PC-9 (cell line): Measurements from ENCODE around the gene PPP1R17. TPM values are rescaled to one million over a fixed set of nuclear protein-coding genes. Genes with fewer than 3 reads are reported as not detected.
A peak's percentile ranks its signal among the peaks of the same experiment; 100 is the strongest.

Experiments used
- BruUV-seq: library from RNA; stranded (reverse); fragments of 400-500 nt; replicated peaks from 2 replicates; lab custom pipeline; 2021; lab: Mats Ljungman, UMichigan
- CTCF ChIA-PET: fragments of 300-600 bp; sonication (Branson Sonifier 250); formaldehyde crosslinking; loops from one replicate; lab custom pipeline; 2022; ENCODE audit warnings: antibody characterized with exemption; lab: Charles Lee
- POLR2A ChIA-PET: fragments of 300-600 bp; sonication (Branson Sonifier 250); formaldehyde crosslinking; loops from one replicate; lab custom pipeline; 2022; ENCODE audit warnings: antibody characterized with exemption; ENCODE audit not compliant: unreplicated experiment; lab: Charles Lee
- DNase-seq, 2 experiments: peaks; one replicate each; pipeline versions ENCODE4 v3.0.0 to v3.0.0-alpha.2; 2015 to 2022; ENCODE audit warnings: mixed read lengths in 1 of 2
- H2AFZ ChIP-seq: fragments of 200-600 bp; sonication (generic); 2 replicates; pipeline ENCODE4 v1.8.1; 2017; ENCODE audit warnings: antibody characterized with exemption
- H3F3A ChIP-seq: fragments of 200-600 bp; sonication (generic); 2 replicates; pipeline ENCODE4 v1.8.1; 2017; ENCODE audit warnings: antibody characterized with exemption, mild to moderate bottlenecking, low read depth; ENCODE audit not compliant: insufficient read depth
- H3K27ac ChIP-seq: fragments of 200-600 bp; sonication (generic); 2 replicates; pipeline ENCODE4 v1.6.1; 2016; ENCODE audit warnings: mixed run types
- H3K27me3 ChIP-seq: fragments of 200-600 bp; sonication (generic); 2 replicates; pipeline ENCODE4 v1.6.1; 2016; ENCODE audit warnings: low read depth, mixed run types; ENCODE audit not compliant: insufficient read depth
- H3K36me3 ChIP-seq: fragments of 200-600 bp; sonication (generic); 2 replicates; pipeline ENCODE4 v1.6.1; 2016; ENCODE audit warnings: low read depth, mixed run types
- H3K4me1 ChIP-seq: fragments of 200-600 bp; sonication (generic); replicated peaks from 2 replicates; pipeline ENCODE4 v1.6.1; 2016; ENCODE audit warnings: mixed run types; ENCODE audit not compliant: insufficient read depth
- H3K4me2 ChIP-seq: fragments of 200-600 bp; sonication (generic); 2 replicates; pipeline ENCODE4 v1.6.1; 2017; ENCODE audit warnings: mixed run types
- H3K4me3 ChIP-seq: fragments of 200-600 bp; sonication (generic); 2 replicates; pipeline ENCODE4 v1.6.1; 2016; ENCODE audit warnings: mixed run types
- H3K79me2 ChIP-seq: fragments of 200-600 bp; sonication (generic); 2 replicates; pipeline ENCODE4 v1.6.1; 2017; ENCODE audit warnings: low read depth, mixed run types
- H3K9me2 ChIP-seq: fragments of 200-600 bp; sonication (generic); 2 replicates; pipeline ENCODE4 v1.8.1; 2017; ENCODE audit warnings: mild to moderate bottlenecking; ENCODE audit not compliant: insufficient read depth
- H3K9me3 ChIP-seq: fragments of 200-600 bp; sonication (generic); 2 replicates; pipeline ENCODE4 v1.8.1; 2016; ENCODE audit warnings: low read depth; ENCODE audit not compliant: insufficient read depth
- H4K20me1 ChIP-seq: fragments of 200-600 bp; sonication (generic); 2 replicates; pipeline ENCODE4 v1.8.1; 2017; ENCODE audit not compliant: insufficient read depth
- EZH2 ChIP-seq: fragments of 200-600 bp; sonication (generic); IDR thresholded peaks from 2 replicates; pipeline ENCODE4 v1.8.0; 2017; ENCODE audit warnings: antibody characterized with exemption, low read depth
- intact Hi-C: fragments of 100-400 bp; cut with micrococcal nuclease; formaldehyde crosslinking; loops from one replicate; pipeline ENCODE4 v1.10.0; 2022; ENCODE audit not compliant: unreplicated experiment
- total RNA-seq: library from RNA; stranded (reverse); gene quantifications from 2 replicates; pipeline ENCODE4 v1.2.3, GENCODE V29; 2021
- TF ChIP-seq, protein P1 (sequence below): fragments of 200-600 bp; sonication (generic); conservative IDR thresholded peaks from 2 replicates; pipeline ENCODE4 v1.6.1; 2017; ENCODE audit warnings: mixed run types, antibody characterized with exemption, mild to moderate bottlenecking, moderate library complexity

The PPP1R17 gene
- total RNA-seq, 1 experiment from 2014 or later: not detected

DNA sequence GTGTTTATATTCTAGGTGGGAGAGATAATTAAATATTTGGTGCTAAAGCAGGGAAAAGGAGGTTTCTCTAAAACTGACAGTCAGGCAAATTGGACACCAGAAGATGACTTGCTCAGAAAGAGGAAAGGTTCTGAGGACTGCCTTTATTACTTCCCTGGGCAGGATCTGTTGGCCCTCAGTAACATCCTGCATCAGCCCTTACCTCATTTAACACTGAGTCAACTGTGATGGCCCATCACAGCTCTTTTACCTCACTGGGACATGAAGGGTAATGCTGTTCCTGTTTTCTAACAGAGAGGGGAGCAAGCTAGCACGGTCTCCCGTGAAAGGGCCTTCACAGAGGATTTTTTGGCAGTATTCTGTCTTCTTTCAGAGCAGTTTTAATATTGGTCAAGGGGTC, 12.0 kb downstream of the PPP1R17 start:
- no peaks in the 10 kb centered on the region for H3K9me2 ChIP-seq
- no peaks in the 10 kb centered on the region for H3K9me3 ChIP-seq
- intact Hi-C loops: no loop called here
- H3K79me2 ChIP-seq: no peaks in the 10 kb centered on the region
- POLR2A ChIA-PET: no interaction called here
- TF ChIP-seq EZH2: no peak
- TF ChIP-seq, protein P1, sequence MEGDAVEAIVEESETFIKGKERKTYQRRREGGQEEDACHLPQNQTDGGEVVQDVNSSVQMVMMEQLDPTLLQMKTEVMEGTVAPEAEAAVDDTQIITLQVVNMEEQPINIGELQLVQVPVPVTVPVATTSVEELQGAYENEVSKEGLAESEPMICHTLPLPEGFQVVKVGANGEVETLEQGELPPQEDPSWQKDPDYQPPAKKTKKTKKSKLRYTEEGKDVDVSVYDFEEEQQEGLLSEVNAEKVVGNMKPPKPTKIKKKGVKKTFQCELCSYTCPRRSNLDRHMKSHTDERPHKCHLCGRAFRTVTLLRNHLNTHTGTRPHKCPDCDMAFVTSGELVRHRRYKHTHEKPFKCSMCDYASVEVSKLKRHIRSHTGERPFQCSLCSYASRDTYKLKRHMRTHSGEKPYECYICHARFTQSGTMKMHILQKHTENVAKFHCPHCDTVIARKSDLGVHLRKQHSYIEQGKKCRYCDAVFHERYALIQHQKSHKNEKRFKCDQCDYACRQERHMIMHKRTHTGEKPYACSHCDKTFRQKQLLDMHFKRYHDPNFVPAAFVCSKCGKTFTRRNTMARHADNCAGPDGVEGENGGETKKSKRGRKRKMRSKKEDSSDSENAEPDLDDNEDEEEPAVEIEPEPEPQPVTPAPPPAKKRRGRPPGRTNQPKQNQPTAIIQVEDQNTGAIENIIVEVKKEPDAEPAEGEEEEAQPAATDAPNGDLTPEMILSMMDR: no peak
- DNase-seq: no peak
- H4K20me1 ChIP-seq: no peaks in the 10 kb centered on the region
- peaks cover 15% of the 10 kb centered on the region; the same call in 1 of the 2 replicates for H3K27me3 ChIP-seq
- no peaks in the 10 kb centered on the region for H3K36me3 ChIP-seq
- no peak overlapping the region for H3K4me3 ChIP-seq
- H3K4me2 ChIP-seq: no peak overlapping the region
- H2AFZ ChIP-seq: no peak overlapping the region
- H3F3A ChIP-seq: no peaks in the 10 kb centered on the region
- no peak overlapping the region for H3K27ac ChIP-seq
- CTCF ChIA-PET: no interaction called here
- H3K4me1 ChIP-seq: no peaks in the 10 kb centered on the region
- no TSS peak for BruUV-seq

DNA sequence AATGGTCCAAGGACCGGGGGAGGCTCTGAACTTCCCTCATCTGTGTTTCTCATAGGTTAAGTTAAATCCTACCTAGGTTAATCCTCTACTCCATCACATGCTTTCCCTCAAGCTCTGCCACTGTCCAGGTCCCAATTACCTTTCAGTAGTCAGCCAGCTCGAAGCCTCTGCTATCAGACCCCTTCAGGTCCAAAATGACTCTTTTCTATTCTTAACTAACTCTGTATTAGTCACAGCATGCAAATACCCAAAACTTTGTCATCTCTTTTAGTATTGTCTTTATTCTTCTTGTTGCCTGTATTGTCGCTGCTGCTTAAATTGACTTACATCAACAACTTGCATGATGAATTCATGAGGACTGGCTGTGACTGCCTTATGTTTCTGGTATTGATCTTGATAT, 15.3 kb downstream of the PPP1R17 start:
- no peaks in the 10 kb centered on the region for H3K9me2 ChIP-seq
- CTCF ChIA-PET: no interaction called here

DNA sequence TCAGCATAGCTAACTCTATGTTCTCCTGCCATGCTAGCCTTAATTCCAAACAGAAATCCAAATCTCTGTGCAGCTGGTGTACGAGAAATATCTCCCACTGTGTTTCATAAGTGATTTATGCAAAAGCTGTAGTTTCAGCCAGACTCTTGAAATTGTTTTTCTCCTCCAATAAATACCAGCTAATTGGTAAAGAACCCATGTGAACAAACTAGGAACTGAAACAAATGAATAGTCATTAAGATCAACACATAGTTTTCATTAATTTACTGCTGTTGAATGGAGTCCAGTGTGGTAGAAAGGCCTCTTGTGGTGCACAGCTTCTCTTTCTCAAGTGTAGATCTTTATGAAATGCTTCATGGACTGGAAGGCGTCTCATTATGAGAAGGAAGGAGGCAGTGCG, 18.4 kb downstream of the PPP1R17 start:
- no peaks in the 10 kb centered on the region for H3K4me1 ChIP-seq
- peaks cover 59% of the 10 kb centered on the region for H3K27me3 ChIP-seq
- H3K9me2 ChIP-seq: no peaks in the 10 kb centered on the region
- ChIA-PET POLR2A (no interaction called here), CTCF (no interaction called here)
- BruUV-seq: no TSS peak
- DNase-seq: no peak
- no peak overlapping the region for H3K4me3 ChIP-seq
- intact Hi-C loops: no loop called here
- H3K79me2 ChIP-seq: no peaks in the 10 kb centered on the region
- H3K4me2 ChIP-seq: no peak overlapping the region
- TF ChIP-seq EZH2: no peak
- TF ChIP-seq, protein P1: no peak
- H2AFZ ChIP-seq: no peak overlapping the region
- no peaks in the 10 kb centered on the region for H3K9me3 ChIP-seq
- no peaks in the 10 kb centered on the region for H3F3A ChIP-seq
- H3K27ac ChIP-seq: no peak overlapping the region
- no peaks in the 10 kb centered on the region for H3K36me3 ChIP-seq
- H4K20me1 ChIP-seq: no peaks in the 10 kb centered on the region

More for the DNA sequence above, 15.3 kb downstream of the PPP1R17 start:
- Histone ChIP-seq H2AFZ (no peak overlapping the region), H4K20me1 (no peaks in the 10 kb centered on the region), H3K36me3 (no peaks in the 10 kb centered on the region), H3F3A (no peaks in the 10 kb centered on the region), H3K9me3 (no peaks in the 10 kb centered on the region), H3K79me2 (no peaks in the 10 kb centered on the region), H3K27ac (no peak overlapping the region), H3K4me2 (no peak overlapping the region), H3K4me1 (no peaks in the 10 kb centered on the region), H3K27me3 (peaks cover 30% of the 10 kb centered on the region), H3K4me3 (no peak overlapping the region)
- intact Hi-C loops: no loop called here
- POLR2A ChIA-PET: no interaction called here
- BruUV-seq: no TSS peak
- DNase-seq: peak in 1 of 2 experiments; percentile 24
- TF ChIP-seq, protein P1: no peak
- no peak for TF ChIP-seq EZH2
